RPMI7951 (cell line): ENCODE results near the gene DNAJB14. TPM values are rescaled to one million over a fixed set of nuclear protein-coding genes. Genes with fewer than 3 reads are reported as not detected.

Source experiments
- DNase-seq: peaks from one replicate; pipeline ENCODE4 v3.0.0-alpha.2; 2012; ENCODE audit warnings: low read depth
- total RNA-seq: library from RNA; depleted of rRNA; stranded (reverse); fragments of >200 nt; shearing (Covaris generic); gene quantifications from 2 replicates; pipeline ENCODE4 v1.2.3, GENCODE V29; 2014; rRNA removed

DNAJB14 gene
- total RNA-seq, 1 experiment from 2014 or later, result 27.3 TPM

DNA sequence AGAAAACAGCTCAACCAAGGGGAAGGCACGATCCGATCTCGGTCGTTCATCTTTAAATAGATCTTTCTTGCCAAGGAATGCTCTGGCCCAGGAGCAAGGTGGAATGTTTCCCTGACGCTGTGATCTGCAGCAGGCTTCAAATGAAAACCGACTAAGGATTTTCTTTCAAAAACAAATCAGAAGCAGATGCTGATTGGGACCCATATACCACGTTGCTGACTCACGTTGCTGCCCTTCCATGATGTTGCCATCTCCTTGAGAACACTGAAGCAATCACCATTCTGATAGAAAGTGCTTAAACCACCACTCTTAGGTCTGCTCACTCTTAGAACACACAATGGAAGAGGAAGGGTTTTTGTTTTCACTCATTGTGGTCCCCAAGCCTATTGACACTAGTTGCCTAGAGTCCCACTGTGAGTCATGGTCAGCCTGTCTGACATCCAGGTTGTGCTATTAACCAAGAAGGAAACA lies 78.3 kb downstream of the DNAJB14 start:
- DNase-seq, result peak; percentile 56

DNA sequence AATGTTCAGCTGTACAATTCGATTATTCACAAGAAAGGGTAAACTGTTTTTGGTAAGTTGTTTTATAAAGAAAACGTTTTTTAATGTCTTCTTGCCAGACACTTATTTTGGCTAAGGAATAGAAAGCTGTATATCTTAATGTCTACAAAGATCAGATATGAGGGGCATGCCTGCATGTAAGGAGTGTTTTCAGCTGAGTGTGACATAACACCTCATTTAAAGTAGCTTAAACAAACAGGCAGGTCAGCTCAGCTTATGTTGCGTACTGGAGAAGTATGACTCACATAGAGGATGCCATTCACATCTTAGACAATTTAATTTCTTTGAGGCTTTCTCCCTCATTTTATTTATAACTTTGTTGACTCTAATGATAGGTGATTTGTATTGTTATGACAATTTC lies 82.6 kb downstream of the DNAJB14 start:
- no peak for DNase-seq

DNA sequence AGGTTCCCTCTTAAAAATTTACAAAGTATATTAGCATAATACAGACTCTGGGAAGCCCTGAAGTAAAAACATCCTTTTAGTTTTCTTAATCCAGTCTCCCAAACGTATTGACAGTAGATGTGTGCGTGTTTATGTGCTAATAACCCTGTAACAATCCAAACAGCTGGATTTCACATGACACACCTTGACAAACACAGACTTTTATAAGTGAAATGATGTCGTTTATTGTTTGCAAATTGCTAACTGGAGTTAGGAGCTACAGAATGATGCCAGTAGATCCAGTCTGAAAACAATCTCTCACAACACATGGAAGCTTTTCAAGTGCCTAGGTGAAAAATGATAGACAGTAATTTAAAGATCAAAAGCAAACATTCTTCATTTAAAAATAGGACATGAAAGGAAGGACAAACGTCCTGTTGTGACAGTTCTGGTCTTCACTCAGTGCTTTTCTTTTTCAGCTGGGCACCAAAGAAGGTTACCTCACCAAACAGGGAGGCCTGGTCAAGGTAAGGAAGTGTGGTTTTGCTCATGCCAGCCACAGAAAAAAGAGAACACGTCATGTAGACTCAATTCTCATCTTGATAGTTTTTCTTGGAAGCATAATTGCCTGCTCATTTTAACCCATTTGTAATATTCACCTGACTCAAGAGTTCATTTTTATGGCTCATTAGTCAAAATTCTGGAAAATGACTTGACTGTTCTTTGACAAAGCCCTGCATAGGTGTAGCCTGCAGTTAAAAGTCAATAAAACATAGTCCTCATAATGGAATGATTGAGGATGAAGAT lies 85.1 kb downstream of the DNAJB14 start:
- no peak for DNase-seq

DNA sequence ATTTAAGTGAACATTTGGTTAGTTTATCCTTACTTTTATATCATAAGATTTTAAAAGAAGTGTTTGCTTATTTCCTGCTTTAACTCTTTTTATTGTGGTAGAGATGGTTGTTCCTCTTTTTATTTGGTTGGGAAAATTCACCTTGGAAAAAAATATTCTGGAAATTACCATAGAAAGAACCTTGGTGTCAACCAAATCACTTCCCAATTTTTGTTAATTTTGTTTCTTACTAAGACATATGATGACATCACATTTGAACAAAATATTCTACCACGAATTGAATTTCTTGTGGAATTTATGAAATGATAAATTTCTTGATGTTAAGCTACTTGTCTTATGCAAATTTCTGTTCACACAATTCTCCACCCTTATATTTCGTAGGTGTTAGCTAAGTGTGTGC lies 85.9 kb downstream of the DNAJB14 start:
- DNase-seq, result no peak

DNA sequence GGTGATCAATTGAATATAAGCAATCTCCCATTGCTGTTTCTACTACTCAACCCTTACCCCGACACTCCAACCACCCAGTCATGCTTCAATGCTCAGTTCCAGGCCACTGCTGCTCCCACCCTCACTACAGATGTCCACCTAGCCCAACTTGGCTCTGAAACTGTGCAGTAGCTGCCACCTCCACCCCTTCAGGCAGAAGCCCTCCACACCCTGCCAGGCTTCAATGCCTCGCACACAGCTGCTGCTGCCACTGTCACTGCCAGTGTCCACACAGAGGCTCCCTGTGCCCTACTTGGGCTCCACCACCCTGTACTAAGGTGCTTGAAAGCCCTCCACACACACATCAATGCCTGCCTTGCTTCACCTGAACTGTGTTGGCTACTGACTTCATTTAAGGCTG lies 86.8 kb downstream of the DNAJB14 start:
- no peak for DNase-seq

DNA sequence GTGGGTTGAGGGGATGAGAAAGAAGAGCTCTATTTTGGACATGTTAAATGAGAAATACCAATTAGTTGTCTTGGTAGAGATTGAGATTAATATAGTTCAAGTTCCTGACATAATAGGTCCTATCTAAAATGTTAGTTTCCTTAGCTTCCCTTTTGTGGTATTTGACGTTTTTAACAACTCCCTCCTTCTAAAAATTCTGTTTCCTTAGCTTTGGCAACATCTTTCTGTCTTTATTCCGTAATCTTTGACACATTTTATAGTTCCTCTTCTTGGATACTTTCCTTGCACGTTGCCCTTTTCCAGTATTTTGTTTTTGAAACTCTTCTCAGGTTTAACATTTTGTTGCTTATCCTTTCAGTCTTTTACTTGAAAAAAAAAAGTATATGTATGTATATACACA lies 89.1 kb downstream of the DNAJB14 start:
- DNase-seq, result no peak

DNA sequence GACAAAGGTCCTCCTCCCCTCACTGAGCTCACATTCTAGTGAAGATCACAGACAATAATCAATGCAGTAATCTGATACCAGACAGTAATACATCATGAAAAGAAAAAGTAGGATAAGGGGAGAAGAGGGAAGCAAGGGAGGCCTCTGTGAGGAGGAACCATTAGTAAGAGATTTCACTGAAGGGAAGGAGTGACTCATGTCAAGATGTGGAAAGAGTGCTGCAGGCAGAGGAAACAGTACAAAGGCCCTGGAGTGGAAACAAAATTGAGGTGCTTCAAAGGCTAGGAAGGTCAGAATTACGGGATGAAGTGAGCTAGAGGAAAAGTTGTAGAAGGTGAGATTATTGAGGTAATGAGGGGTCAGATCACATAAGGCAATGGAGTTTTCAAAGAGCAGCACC lies 90.3 kb downstream of the DNAJB14 start:
- DNase-seq, result peak; percentile 53

DNA sequence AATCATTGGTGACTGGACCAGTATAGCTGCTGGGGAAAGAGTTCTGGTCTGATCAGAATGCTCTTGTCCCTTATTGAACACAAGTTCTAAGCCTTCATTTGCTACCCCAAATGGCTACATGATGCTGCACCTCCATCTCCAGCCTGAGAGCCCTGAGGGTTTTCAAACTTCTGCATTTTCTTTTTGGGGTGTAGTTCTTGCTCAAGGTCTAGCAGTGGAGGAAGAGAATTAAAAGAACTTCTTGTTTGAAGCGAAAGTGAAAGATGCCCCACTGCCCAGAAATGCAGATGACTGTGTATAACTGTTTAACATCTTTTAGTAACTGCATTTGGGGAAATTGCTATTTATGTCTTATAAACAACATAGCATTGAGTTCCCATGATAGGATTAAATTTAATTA lies 90.7 kb downstream of the DNAJB14 start:
- no peak for DNase-seq

DNA sequence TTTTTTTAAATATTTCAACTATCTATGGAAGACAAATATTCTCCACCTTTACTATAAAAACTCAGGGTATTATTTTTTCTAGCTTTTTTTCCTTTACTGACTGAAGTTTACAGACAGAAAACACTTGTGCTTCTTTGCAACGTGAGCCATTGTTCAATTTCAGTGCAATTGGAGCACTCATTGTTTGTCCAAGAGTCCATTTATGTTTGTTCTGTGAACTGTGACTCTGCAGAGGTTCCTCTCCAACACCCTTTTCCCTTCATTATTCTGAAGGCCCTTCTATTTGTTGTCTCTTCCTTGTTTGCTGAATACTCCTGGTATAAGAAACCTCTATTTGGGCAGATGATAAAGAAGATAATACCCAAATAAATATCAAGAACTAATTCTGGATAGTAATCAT lies 92.4 kb downstream of the DNAJB14 start:
- DNase-seq, result no peak

DNA sequence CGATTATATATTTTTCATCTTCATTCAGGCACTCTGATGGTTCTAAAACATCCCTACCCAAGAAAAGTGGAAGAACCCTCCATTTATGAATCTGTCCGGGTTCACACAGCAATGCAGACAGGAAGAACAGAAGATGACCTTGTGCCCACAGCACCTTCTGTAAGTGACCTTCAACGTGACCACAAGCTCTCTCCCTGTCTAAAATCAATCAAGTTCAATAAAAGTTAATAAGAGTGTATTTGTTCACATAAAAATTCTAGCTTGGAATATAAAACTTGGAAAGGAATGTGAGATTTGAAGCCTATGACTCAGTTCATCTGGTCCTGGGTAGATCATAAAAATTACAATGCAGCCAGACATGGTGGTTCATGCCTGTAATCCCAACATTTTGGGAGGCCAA lies 93.2 kb downstream of the DNAJB14 start:
- DNase-seq, result no peak

DNA sequence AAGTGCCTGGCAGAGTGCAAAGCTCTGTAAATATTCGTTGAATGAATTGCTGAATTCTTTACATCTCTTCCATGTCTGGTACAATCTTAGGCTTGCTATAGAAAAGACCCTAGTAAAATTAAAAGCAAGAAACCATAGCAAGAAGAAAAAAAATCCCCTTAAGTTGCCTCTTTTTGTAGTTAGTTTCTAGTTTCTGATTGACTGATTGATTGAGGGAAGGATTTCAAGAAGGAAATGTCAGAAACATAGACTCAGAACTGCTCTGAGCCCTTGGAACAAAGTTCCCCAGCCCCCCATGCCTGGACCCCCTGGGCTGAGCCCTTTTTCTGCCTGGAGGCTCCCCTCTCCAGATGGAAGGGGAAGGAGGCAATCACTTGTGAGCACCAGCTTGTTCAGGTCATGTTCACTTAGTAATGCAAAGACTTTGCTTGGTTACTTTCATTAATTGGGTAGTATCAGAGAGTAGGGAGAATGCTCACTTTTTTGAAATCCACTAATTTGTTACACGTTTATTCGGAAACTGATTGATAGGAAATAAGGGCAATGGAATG lies 94.1 kb downstream of the DNAJB14 start:
- no peak for DNase-seq

DNA sequence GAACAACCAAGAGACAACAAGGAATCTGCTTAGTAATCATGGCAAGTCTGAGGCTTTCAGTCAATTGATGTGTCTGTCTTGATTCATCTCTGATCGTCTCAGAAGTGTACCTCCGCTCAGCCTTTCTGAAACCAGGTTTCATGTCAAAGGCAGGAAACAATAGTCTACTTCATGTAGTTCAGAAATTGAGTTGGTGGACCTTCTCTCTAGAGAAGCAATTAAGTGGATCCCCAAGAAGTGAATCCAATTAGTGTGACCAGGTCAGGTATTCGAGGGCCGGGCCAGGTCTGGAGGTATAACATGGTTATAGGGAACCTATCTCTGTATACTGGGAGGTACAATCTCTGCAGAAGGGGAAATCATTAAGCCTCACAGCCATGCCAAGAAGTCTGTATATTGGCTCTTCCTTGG lies 97.8 kb downstream of the DNAJB14 start:
- no peak for DNase-seq

DNA sequence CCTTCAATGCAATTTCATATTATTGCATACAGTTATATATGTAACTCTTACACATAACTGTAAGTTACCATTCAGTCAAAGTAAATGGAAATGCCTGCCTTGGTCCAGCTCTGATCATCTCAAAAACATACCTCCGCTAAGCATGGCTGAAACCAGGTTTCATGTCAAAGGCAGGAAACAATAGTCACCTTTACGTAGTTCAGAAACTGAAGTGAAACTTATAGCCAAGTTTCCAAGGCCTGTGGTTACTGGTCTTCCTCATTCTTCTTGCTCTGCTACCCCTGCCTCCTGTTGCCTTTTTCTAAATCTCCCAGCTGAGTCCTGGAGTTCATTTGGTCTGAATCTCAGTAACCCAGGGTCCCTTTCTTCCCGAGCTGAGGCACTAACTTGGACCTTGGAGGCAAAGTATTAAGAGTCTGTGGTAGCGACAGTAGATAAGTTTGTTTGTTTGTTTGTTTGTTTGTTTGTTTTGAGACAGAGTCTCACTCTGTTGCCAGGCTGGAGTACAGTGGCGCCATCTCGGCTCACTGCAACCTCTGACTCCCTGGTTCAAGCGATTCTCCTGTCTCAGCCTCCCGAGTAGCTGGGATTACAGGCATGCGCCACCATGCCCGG lies 98.9 kb downstream of the DNAJB14 start:
- no peak for DNase-seq

DNA sequence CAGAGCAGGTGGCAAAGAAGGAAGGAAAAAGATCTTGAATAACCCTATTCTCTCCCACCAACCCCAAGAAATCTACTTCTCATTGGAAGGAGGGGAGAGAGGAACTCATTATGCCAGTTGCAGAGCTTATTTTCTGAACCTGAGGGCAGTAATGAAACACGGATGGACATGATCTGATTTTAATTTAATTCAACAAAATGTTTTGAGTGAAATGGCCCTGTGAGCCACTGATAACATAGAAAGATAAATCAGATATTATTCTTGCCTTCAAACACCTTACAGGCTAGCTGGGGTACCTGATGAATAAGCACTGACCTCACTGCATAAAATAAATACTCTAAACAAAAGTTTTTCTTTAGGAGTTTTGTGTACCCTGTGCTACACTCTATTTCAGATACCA lies 99.5 kb downstream of the DNAJB14 start:
- no peak for DNase-seq

Other genes with a start within 250 kb of the DNAJB14 start
- gene DAPP1, start 129.8 kb downstream of the DNAJB14 start, total RNA-seq, result not detected in 2 replicates
- 57.4 and 58.9 TPM in 2 replicates for gene LAMTOR3, start 52.2 kb downstream of the DNAJB14 start, total RNA-seq
- 1,240 and 1,294 TPM in 2 replicates for gene H2AZ1, start 3.7 kb upstream of the DNAJB14 start, total RNA-seq
- gene DDIT4L, start 243.8 kb upstream of the DNAJB14 start, total RNA-seq, result 0.10 TPM in 1 of 2 replicates, not detected in the other